KMS-11 (cell line): ENCODE results near the gene MYBPC3.

Experiments used
- H2AFZ ChIP-seq: fragments of 200-600 bp; sonication (generic); 2 replicates; pipeline ENCODE4 v1.6.1; 2016; ENCODE audit warnings: antibody characterized with exemption, mixed run types, low read depth
- H3K27ac ChIP-seq: fragments of 200-600 bp; sonication (generic); 2 replicates; pipeline ENCODE4 v1.6.1; 2016; ENCODE audit warnings: mild to moderate bottlenecking, mixed run types
- H3K27me3 ChIP-seq: fragments of 200-600 bp; sonication (generic); 2 replicates; pipeline ENCODE4 v1.6.1; 2017; ENCODE audit warnings: mild to moderate bottlenecking, low read depth, mixed run types, moderate library complexity; ENCODE audit not compliant: insufficient read depth
- H3K36me3 ChIP-seq: fragments of 200-600 bp; sonication (generic); 2 replicates; pipeline ENCODE4 v1.6.1; 2017; ENCODE audit warnings: mild to moderate bottlenecking, mixed run types; ENCODE audit not compliant: insufficient read depth
- H3K4me1 ChIP-seq: fragments of 200-600 bp; sonication (generic); 2 replicates; pipeline ENCODE4 v1.6.1; 2016; ENCODE audit warnings: mild to moderate bottlenecking, low read depth, mixed run types; ENCODE audit not compliant: poor library complexity, severe bottlenecking
- H3K4me2 ChIP-seq: fragments of 200-600 bp; sonication (generic); 2 replicates; pipeline ENCODE4 v1.7.0; 2016; ENCODE audit warnings: mild to moderate bottlenecking, mixed run types
- H3K4me3 ChIP-seq: fragments of 200-600 bp; sonication (generic); IDR thresholded peaks from 2 replicates; pipeline ENCODE4 v1.6.1; 2017; ENCODE audit warnings: low read depth, low read length, mixed read lengths; ENCODE audit not compliant: insufficient read depth
- H3K79me2 ChIP-seq: fragments of 200-600 bp; sonication (generic); 2 replicates; pipeline ENCODE4 v1.6.1; 2016; ENCODE audit warnings: low read depth, mixed run types; ENCODE audit not compliant: insufficient read depth
- H3K9ac ChIP-seq: fragments of 200-600 bp; sonication (generic); 2 replicates; pipeline ENCODE4 v1.6.1; 2016; ENCODE audit warnings: mild to moderate bottlenecking, mixed run types
- H4K20me1 ChIP-seq: fragments of 200-600 bp; sonication (generic); 2 replicates; pipeline ENCODE4 v1.6.1; 2016; ENCODE audit warnings: mild to moderate bottlenecking, mixed run types; ENCODE audit not compliant: insufficient read depth
- TF ChIP-seq, protein P1 (sequence below): fragments of 200-600 bp; sonication (generic); conservative IDR thresholded peaks from 2 replicates; pipeline ENCODE4 v1.6.1; 2017; ENCODE audit warnings: low read depth, mild to moderate bottlenecking, antibody characterized with exemption, low read length, moderate library complexity, mixed read lengths

Gene MYBPC3

GRCh38 chr11:47376525-47377371 lies 24.2 kb upstream of the MYBPC3 start:
- Histone ChIP-seq H2AFZ (no peak overlapping the region), H3K4me3 (no peak overlapping the region), H3K27ac (no peak overlapping the region), H3K9ac (no peak overlapping the region), H3K36me3 (no peaks in the 10 kb centered on the region), H4K20me1 (no peaks in the 10 kb centered on the region), H3K27me3 (no peaks in the 10 kb centered on the region), H3K79me2 (no peaks in the 10 kb centered on the region), H3K4me2 (no peak overlapping the region), H3K4me1 (peaks cover 4% of the 10 kb centered on the region)
- TF ChIP-seq, protein P1, sequence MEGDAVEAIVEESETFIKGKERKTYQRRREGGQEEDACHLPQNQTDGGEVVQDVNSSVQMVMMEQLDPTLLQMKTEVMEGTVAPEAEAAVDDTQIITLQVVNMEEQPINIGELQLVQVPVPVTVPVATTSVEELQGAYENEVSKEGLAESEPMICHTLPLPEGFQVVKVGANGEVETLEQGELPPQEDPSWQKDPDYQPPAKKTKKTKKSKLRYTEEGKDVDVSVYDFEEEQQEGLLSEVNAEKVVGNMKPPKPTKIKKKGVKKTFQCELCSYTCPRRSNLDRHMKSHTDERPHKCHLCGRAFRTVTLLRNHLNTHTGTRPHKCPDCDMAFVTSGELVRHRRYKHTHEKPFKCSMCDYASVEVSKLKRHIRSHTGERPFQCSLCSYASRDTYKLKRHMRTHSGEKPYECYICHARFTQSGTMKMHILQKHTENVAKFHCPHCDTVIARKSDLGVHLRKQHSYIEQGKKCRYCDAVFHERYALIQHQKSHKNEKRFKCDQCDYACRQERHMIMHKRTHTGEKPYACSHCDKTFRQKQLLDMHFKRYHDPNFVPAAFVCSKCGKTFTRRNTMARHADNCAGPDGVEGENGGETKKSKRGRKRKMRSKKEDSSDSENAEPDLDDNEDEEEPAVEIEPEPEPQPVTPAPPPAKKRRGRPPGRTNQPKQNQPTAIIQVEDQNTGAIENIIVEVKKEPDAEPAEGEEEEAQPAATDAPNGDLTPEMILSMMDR: no peak

- Histone ChIP-seq H3K36me3 (no peaks in the 10 kb centered on the region), H3K27me3 (no peaks in the 10 kb centered on the region), H3K27ac (no peak overlapping the region), H3K4me2 (no peak overlapping the region), H2AFZ (no peak overlapping the region), H3K4me1 (peaks cover 4% of the 10 kb centered on the region), H3K79me2 (no peaks in the 10 kb centered on the region), H4K20me1 (no peaks in the 10 kb centered on the region), H3K4me3 (no peak overlapping the region), H3K9ac (no peak overlapping the region)
- TF ChIP-seq, protein P1: no peak
These were observed 23.6 kb upstream of the MYBPC3 start for GRCh38 chr11:47376107-47376524.

DNA sequence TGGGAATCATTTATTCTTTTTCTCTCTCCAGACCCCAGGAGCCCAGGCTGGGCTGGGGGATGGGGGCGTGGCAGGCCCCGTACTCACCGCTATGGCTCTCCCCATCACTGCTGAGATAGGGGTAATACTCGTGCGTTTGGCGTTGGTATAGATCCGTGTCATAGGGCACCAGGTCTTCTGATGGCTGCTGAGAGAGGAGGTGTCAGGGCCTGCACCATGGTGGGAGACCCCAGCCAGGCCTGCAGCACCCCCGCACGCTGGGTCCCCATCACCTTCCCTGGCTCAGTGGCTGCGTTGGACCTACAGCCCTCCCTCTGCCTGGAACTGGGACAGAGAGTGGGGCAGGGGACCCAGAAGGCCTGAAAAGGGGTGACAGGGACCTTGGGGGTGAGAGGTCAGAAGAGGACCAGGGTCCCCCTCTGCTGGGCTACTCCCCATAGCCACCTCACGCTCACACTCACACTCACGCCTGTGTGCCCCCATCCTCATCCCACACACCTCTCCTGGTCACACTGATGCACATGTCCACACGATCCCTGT lies 23.1 kb upstream of the MYBPC3 start:
- TF ChIP-seq, protein P1: no peak
- Histone ChIP-seq H3K9ac (no peak overlapping the region), H3K79me2 (no peaks in the 10 kb centered on the region), H3K27ac (no peak overlapping the region), H3K27me3 (no peaks in the 10 kb centered on the region), H2AFZ (no peak overlapping the region), H3K36me3 (no peaks in the 10 kb centered on the region), H3K4me2 (no peak overlapping the region), H3K4me3 (no peak overlapping the region), H3K4me1 (peaks cover 4% of the 10 kb centered on the region), H4K20me1 (no peaks in the 10 kb centered on the region)

- Histone ChIP-seq H2AFZ (no peak overlapping the region), H3K4me1 (peaks cover 4% of the 10 kb centered on the region), H3K79me2 (no peaks in the 10 kb centered on the region), H3K4me2 (no peak overlapping the region), H3K27me3 (no peaks in the 10 kb centered on the region), H3K9ac (no peak overlapping the region), H4K20me1 (no peaks in the 10 kb centered on the region), H3K4me3 (no peak overlapping the region), H3K27ac (no peak overlapping the region), H3K36me3 (no peaks in the 10 kb centered on the region)
- TF ChIP-seq, protein P1: no peak
These were observed 22.5 kb upstream of the MYBPC3 start for GRCh38 chr11:47375020-47375419.
